ENCODE data around the gene AVL9.
"Not testable (repeated sequence)": the region's sequence is repeated elsewhere in the genome, so short reads cannot be mapped to it uniquely, and the experiment has no call there.

AVL9 gene

GRCh38 chr7:32495298-32496051 lies at the start of gene AVL9:
Gene AVL9 (plus strand): TSS chr7:32495489. CDS start chr7:32495710, 221 bp downstream.
- DNase-seq (ENCODE audit: insufficient read length, low spot score) (peak; percentile 96), FAIRE-seq (no peak)
- TF ChIP-seq POLR2A (IDR thresholded peaks at IDR 0.05; ENCODE audit: low read depth, low read length), result peak; percentile 95

- no peak for FAIRE-seq
- TF ChIP-seq POLR2A (IDR thresholded peaks at IDR 0.05; ENCODE audit: low read depth, low read length), result no peak
Measured at GRCh38 chr7:32447218-32447617, 48.1 kb upstream of the AVL9 start.

GRCh38 chr7:32453341-32454011 lies 41.8 kb upstream of the AVL9 start:
- TF ChIP-seq POLR2A (IDR thresholded peaks at IDR 0.05; ENCODE audit: low read depth, low read length), result no peak
- DNase-seq (ENCODE audit: insufficient read length, low spot score), result no peak
- no peak for FAIRE-seq

More at GRCh38 chr7:32447218-32447617, 48.1 kb upstream of the AVL9 start:
- DNase-seq (ENCODE audit: insufficient read length, low spot score), result no peak

- DNase-seq (ENCODE audit: insufficient read length, low spot score) (no peak), FAIRE-seq (no peak)
- no peak for TF ChIP-seq POLR2A (IDR thresholded peaks at IDR 0.05; ENCODE audit: low read depth, low read length)
Measured at GRCh38 chr7:32458025-32458424, 37.3 kb upstream of the AVL9 start.

- DNase-seq (ENCODE audit: insufficient read length, low spot score) (no peak), FAIRE-seq (no peak)
- no peak for TF ChIP-seq POLR2A (IDR thresholded peaks at IDR 0.05; ENCODE audit: low read depth, low read length)
Measured at GRCh38 chr7:32459788-32460187, 35.5 kb upstream of the AVL9 start.

- no peak for TF ChIP-seq POLR2A (IDR thresholded peaks at IDR 0.05; ENCODE audit: low read depth, low read length)
- FAIRE-seq (no peak), DNase-seq (ENCODE audit: insufficient read length, low spot score) (no peak)
Measured at GRCh38 chr7:32461484-32461883, 33.8 kb upstream of the AVL9 start.

GRCh38 chr7:32462451-32462850 lies 32.8 kb upstream of the AVL9 start:
- no peak for FAIRE-seq
- no peak for TF ChIP-seq POLR2A (IDR thresholded peaks at IDR 0.05; ENCODE audit: low read depth, low read length)
- no peak for DNase-seq (ENCODE audit: insufficient read length, low spot score)

GRCh38 chr7:32462977-32463376 lies 32.3 kb upstream of the AVL9 start:
- TF ChIP-seq POLR2A (IDR thresholded peaks at IDR 0.05; ENCODE audit: low read depth, low read length), result no peak
- no peak for FAIRE-seq
- no peak for DNase-seq (ENCODE audit: insufficient read length, low spot score)

GRCh38 chr7:32464641-32465416 lies 30.5 kb upstream of the AVL9 start:
- not testable (repeated sequence) for DNase-seq (ENCODE audit: insufficient read length, low spot score); FAIRE-seq

- not testable (repeated sequence) for DNase-seq (ENCODE audit: insufficient read length, low spot score); FAIRE-seq
Measured at GRCh38 chr7:32470004-32470403, 25.3 kb upstream of the AVL9 start.

- FAIRE-seq, result no peak
- no peak for DNase-seq (ENCODE audit: insufficient read length, low spot score)
- no peak for TF ChIP-seq POLR2A (IDR thresholded peaks at IDR 0.05; ENCODE audit: low read depth, low read length)
Measured at GRCh38 chr7:32470871-32471270, 24.4 kb upstream of the AVL9 start.

GRCh38 chr7:32472015-32472414 lies 23.3 kb upstream of the AVL9 start:
- FAIRE-seq (no peak), DNase-seq (ENCODE audit: insufficient read length, low spot score) (no peak)
- no peak for TF ChIP-seq POLR2A (IDR thresholded peaks at IDR 0.05; ENCODE audit: low read depth, low read length)

GRCh38 chr7:32474008-32474407 lies 21.3 kb upstream of the AVL9 start:
- DNase-seq (ENCODE audit: insufficient read length, low spot score) (no peak), FAIRE-seq (no peak)
- no peak for TF ChIP-seq POLR2A (IDR thresholded peaks at IDR 0.05; ENCODE audit: low read depth, low read length)
